GM19043 (cell line): ENCODE data around the gene ANGPTL1.

Experiments
- ATAC-seq: cut with Tn5 transposase; IDR thresholded peaks from one replicate; pipeline ENCODE4 v1.9.1; 2021; ENCODE audit warnings: low read depth; ENCODE audit not compliant: unreplicated experiment

ANGPTL1 gene, protein sequence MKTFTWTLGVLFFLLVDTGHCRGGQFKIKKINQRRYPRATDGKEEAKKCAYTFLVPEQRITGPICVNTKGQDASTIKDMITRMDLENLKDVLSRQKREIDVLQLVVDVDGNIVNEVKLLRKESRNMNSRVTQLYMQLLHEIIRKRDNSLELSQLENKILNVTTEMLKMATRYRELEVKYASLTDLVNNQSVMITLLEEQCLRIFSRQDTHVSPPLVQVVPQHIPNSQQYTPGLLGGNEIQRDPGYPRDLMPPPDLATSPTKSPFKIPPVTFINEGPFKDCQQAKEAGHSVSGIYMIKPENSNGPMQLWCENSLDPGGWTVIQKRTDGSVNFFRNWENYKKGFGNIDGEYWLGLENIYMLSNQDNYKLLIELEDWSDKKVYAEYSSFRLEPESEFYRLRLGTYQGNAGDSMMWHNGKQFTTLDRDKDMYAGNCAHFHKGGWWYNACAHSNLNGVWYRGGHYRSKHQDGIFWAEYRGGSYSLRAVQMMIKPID

DNA sequence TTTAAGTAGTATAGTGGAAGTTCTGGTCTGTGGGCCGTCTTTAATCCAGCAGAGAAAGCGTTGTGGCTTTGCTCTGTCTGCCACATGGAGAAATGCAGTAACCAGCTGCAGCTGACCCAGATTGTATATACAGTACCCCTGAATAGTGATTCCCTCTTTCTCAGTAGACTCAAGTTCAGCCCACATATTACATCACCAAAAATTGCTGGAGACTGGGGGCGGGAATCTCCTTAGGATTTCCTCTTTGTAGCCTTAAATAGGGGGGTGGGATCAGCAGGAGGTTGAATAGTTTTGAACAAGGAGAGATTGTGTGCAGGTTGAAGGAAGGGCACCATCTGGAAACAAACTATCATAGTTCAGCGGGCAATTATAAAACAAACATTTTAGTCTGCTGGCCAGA lies at the start of gene ANGPTL1:
Gene ANGPTL1, minus strand, starts transcription at position 134 of the 400 bp plus-strand sequence. CDS start 5,301 bp downstream, outside the sequence.
- ATAC-seq = no peak

DNA sequence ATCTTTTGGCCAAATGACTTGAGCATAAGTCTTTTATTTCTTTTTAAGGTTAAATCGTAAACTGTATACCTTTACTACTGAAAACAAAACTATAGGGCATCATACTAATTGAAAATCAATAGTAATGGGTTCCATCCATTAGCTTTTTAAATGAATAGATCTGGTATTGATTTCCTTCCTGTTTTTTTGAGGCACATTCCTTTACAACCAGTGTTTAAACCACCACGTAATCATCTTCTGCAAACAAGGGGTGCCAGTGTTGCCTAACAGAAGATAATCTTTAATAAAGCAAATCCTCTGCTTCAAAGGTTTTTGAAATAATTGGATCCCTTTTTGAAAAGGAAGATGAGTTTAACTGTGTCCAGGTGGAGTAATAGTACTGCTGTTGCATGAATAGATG lies 48.7 kb upstream of the ANGPTL1 start:
- ATAC-seq = no peak

DNA sequence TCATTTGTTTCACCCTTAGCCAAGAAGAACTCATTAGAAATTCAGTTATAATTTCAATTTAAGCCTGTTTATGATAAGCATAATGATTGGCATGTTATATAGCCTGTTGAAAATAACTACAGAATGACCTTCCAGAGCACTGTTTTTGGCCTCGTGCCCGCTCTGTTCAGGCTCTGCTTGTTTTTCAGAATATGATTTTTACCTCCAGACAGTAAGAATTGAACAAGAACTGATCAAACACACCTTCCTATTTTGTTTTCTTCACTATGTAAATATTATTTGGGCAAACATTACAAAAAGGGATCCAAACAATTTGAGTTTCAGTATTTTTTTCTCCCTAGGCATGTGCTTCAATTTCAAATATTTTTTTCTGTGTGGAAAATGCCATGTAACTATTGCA lies 48.1 kb upstream of the ANGPTL1 start:
- ATAC-seq = no peak

DNA sequence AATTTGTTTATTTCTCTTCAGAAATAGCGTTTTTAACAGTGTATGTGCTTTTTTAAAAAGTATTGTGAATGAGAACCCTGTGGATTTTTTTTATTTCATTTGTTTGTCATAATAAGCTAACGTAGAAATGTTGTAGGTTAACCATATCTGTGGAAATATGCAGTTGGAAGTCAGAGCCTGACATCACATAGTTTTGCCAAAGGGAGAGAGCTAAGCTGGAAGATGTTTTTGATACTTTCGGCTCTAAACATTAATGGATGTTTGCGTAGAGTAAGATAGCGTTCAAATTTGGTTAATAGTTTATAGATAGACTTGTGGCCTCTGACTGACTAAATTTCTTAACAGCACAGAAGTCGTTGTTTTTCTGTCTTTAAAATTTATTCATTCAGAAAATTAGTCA lies 47.4 kb upstream of the ANGPTL1 start:
- no peak for ATAC-seq

DNA sequence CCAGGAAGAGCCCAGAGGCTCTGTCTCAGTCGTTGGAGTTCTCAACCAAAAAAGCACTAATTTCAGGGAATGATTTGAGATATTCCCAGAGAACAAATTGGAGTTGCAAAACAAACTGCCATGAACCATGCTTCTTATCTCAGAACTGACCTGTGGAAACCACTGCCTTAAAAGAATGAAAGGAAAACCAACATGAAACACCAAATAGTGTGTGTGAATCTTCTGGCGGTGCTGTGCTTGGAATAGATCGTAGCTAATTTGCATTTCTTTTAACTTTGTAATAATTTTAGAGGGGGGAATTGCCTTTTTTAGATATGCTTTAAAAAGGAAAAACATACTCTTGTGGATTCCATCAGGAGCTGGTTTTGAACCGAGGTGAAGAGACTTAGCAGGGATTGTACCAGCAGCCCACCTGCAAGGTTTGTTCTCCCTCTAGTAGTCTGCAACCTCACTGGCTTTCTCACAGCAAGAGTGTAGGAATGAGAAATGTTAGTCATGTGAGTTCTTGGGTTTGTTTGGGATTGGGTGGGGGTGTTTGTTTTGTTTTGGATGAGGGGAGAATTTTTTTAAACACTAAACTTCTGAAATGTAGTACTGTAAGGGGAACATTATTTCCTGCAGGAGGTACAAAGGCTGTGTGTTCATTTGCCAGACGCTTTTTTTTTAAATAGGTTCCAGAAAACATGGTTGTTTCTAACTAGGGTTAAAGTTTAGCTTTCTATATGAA lies 45.7 kb upstream of the ANGPTL1 start:
- peak; percentile 44 for ATAC-seq

DNA sequence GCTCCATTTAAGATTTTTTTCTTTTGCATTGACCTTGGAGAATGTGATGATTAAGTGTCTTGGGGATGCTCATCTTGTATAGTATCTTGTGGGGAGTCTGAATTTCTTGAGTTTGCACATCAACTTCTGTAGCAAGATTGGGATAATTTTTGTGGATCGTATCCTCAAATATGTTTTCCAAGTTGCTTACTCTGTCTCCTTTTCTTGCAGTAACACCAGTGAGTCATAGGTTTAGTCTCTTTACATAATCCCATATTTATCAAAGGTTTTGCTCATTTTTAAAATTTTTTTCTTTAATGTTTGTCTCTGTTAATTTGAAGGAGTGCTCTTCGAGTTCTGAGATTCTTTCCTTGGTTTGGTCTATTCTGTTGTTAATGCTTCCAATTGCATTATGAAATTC lies 41.7 kb upstream of the ANGPTL1 start:
- ATAC-seq = no peak

DNA sequence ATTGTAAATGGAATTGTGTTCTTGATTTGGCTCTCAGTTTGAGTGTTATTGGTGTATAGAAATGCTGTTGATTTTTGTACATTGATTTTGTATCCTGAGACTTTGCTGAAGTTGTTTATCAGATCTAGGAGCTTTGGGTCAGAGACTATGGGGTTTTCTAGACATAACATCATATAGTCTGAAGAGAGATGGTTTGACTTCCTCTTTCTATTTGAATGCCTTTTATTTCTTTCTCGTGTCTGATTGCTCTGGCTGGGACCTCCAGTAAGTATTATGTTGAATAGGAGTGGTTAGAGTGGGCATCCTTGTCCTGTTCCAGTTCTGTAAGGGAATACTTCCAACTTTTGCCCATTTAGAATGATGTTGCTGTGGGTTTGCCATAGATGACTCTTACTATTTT lies 39.1 kb upstream of the ANGPTL1 start:
- no peak for ATAC-seq

DNA sequence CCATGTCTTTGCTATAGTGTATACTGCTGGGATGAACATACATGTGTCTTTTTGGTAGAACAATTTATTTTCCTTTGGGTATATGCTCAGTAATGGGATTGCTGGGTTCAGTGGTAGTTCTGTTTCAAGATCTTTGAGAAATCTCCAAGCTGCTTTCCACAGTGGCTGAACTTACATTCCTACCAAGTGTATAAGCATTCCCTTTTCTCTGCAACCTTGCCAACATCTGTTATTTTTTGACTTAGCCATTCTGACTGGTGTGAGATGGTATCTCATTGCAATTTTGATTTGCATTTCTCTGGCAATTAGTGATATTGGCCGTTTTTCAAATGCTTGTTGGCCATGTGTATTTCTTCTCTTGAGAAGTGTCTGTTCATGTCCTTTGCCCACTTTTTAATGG lies 37.5 kb upstream of the ANGPTL1 start:
- no peak for ATAC-seq

DNA sequence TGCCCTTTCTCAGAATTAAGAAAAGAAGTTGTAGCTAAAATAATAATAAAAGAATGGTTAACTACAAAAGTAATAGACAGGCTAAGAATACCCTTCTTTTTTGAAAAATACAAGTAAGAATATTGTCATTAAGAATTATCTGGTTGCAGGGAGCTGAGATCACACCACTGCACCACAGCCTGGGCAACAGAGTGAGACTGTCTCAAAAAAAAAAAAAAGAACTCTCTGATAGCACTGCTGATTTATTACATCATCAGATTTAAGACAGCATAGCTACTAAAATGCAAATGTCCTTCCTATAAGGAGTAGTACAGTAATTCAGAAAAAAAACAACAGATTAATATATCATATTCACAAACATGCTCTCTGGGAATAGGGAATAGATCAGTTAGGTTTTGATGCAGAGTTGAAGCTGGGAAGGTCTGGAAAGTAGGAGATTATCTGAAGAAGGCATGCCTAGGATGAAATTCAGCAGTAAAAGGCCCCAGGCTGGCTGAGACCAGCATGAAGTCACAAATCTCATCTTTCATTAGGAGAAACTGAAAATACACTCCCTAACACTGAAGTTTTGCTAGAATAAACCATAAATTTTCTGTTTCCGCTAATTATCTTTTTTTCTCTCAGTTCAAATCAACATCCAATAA lies 30.7 kb upstream of the ANGPTL1 start:
- ATAC-seq = no peak

DNA sequence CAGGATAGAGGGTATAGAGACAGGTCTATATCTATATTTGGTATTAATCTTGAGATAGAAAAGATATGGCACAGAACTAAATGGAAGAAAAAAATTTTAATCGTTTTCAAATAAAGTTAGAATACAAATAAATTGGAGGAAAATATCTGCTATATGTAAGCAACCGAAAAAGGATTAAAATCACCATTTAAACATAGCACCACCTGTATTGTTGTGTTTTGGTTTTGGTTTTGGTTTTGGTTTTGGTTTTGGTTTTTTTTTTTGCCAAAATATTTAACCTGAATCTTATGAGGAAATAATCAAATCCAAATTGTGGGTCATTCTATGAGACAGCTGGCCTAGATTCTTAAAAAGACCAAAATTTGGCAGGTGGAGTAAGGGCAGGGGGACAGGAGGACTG lies 28.5 kb upstream of the ANGPTL1 start:
- ATAC-seq = no peak

DNA sequence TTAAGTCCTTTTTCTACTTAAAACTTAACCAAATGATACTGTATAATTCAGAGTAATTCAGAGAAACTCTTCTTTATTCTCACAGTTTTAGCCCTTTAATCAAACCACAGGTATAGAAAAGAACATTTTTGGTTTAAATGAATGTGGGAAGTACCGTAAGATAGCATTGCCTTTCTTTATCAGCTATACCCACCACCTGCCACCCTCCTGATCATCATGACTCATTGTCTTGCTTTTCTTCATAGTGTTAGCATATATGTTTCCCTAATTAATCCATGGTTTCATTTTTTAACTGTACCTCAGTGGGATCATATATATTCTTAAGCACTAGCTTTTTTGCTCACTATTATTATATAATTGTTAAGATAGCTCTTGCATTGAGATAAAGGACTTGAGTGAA lies 27.5 kb upstream of the ANGPTL1 start:
- ATAC-seq = no peak

DNA sequence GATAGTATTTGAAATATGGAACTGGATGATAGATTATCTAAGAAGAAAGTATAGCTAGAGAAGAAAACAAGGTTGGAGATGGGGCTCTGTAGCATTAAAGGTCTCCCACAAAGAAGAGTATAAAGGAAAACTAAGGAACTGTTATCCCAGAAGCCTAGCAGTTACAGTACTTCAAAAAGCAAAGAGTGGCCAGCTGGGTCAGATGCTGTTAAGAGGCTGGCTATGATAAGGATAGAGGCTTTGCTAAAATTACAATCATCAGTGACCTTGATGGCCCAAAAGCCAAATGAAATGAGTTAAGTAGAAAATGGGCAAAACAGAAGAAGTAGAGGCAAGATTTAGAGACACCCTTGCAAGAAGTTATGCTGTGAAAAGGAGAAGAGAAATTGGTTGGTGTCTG lies 25.1 kb upstream of the ANGPTL1 start:
- ATAC-seq = no peak

DNA sequence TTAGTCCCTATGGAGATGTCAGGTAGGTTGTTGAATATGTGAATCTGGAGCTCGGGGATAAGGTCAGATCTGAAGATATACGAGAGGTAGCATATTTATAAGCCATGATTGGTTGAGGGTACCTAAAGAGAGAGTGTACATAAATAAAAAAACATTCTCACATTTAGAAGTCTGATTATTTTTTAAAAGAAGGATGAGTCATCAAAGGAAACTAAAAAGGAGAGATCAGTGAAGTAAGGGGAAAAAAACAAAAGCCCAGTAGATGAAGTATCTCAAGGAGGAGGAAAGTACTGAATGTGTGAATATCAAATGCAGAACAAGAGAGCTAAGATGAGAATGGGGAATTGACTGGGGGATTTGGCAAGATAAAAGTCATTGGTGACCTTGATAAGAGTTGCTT lies 15.7 kb upstream of the ANGPTL1 start:
- ATAC-seq = no peak

DNA sequence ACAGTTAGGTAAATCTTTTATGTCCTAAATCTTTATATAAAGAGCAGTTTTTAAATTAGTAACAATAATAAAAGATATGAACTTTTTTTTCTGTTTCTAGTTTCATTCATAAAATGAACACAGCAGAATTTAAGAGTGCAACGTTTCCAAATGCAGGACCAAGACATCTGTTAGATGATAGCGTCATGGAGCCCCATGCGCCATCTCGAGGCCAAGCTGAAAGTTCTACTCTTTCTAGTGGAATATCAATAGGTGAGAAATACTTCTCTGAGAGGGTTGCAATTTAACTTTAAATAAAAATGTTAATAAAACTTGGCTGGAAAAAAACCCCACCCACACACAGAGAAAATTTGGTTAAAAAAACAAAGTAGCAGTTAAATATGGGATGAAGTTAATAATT lies 15.0 kb upstream of the ANGPTL1 start:
- ATAC-seq = no peak

DNA sequence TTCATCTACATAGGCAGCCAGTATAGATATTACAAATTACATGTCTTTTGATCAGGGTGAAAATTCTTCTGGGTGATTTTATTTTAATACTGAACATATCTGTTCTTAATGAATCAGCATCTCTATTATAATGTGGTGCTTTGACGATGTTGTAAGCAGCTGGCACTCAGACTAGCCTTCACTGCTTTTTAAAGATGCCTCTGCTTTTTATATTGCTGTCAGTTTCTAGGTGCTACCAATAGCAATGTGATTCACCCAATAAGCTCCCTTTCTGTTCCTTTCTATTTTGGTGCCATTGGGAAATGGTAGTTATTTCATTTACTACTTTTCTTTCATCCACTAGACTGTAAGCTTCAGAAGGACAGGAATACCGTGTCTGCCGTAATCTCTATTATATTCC lies 11.1 kb upstream of the ANGPTL1 start:
- no peak for ATAC-seq

DNA sequence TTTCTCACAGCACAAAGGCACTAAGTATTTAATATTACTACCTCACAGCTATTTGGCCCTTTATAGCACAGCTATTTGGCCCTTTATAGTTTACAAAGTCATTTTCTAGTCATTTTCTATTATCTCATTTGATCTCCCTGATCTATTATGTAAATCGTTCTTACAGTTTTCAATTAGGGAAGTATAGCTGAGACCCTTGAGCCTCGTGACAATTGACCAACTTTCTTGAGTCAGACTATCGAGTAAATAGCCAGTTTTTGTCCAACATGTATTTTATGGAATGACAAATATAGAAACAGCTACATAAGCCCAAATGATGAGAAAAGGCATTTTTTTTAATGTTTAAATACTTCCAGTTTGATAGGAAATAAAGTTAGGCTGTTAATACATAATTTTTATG lies 7.0 kb upstream of the ANGPTL1 start:
- ATAC-seq = no peak

DNA sequence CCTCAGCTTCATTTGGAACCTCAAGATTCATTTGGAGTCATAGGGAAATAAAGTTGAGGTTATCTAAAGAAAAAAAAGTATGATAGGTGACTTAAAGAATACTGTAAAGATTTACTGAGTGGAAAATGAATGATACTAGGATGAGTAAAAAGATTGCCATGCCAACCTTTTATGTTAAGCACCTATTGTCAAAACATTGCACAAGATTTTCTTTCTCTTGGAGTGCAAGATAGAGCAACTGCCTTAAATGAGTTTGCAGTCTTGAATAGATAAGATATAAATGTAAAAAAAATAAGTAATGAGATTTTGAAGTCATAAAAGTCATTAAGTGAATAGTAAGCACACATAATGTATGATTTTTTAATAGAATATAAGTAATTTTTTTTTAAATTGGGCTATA lies 5.1 kb upstream of the ANGPTL1 start:
- ATAC-seq = no peak

DNA sequence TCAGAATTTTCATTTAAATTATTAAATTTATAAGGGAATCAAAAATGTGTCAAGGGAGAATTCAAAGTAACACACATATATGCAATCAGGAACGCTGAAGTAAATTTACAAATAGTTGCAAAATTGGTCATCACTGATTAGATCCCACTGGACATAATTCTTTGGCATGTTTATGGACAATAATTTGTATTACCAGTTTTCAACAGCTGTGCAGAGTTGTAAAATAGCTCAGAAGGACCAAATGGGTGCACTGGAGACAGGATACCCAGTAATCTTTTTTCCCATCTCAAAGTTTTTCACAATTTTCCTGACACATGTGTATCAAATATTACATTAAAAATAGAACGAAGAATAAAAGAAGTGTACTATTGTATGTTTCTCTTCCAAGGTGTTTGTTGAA lies 4.1 kb upstream of the ANGPTL1 start:
- ATAC-seq = no peak

DNA sequence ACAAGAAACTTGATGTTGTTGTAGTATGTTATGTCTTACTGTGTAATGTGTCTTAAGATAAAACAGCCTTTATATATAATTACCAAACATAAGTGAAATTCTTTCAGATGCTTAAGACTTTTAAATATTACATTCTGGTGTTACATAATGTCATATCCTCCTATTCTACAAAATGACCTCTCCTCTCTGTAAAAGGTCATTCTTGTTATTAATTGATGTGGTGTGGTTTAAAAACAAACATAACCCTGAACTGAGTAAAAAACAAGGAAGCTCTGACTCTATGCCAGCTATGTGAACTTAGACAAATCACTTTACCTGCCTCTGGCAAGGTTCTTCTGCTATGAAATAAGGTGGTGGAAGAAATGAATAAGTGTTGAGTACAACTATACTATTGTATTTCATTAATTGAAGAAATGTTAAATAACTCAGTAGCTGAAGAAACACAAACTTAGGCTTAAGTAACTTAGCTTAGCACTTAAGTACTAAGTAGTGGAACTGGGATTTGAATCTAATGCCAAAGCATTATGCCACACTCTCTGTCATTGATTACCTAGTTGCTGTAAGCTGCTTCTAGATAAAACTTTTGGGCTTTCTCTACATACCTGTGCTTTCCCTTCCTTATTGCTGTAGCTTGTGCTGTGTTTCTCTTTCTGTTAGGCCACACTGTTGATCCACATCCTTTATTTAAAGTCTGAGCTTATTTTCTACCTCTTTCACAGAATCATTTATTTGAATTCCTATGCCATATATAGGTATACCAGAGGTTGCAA lies 859 bp upstream of the ANGPTL1 start:
- ATAC-seq = no peak

DNA sequence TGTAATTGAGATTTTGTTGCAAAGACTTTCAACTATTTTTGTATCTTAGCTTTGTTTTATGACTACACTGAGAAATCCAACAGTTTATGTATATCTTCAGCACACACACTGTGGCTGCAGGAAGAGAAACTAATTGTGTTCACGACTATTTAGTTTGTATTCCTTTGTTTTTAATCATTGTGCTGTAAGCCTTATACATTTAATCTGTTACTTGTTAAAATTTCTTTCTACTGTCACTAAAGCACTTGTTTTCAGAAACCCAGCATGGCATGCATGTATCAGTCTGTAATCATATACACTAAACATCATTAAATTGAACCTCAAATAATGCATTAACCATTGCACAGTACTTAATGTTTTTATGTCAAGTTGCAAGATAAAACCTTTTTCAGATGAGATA lies 656 bp downstream of the ANGPTL1 start:
- no peak for ATAC-seq
